Measurements from ENCODE around the gene MSANTD1. TPM values are rescaled to one million over a fixed set of nuclear protein-coding genes. Genes with fewer than 3 reads are reported as not detected.

Gene MSANTD1
- total and polyA plus RNA-seq, 3 donors from 2014 or later, result 3.6 to 10.3 (median 10.1) TPM

DNA sequence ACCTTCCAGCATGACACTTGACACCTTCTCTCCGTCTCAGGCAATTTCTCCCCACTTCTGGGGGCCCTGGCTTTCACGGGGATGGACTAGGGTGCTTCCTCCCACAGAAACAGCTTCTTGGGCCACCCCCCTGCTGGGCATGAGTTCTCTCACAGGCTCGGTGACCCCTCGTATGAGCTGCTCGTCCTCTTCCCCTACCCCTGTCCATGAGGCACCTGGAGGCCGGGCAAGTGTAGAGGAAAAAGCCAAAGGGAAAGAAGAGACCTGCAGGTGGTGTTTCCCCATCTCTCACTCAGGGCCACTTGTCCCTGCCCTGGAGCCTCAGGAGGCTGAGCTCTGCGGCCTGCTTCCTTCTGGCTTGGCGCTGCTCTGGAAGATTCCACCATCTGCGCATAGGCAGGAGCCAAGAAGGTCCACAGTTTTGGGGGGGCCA, 41.9 kb downstream of the MSANTD1 start:
- intact Hi-C loops (cut with DNase I; ENCODE audit: low total_unique reads), result no loop called here

GRCh38 chr4:3291411-3291968, 42.5 kb downstream of the MSANTD1 start:
- Histone ChIP-seq H3K4me1 (peaks cover 15% of the 10 kb centered on the region), H3K27me3 (no peaks in the 10 kb centered on the region), H3K4me3 (peak overlapping the region; percentile 73 to 87), H3K9me3 (no peaks in the 10 kb centered on the region), H3K36me3 (ENCODE audit: low read depth, missing control alignments) (no peaks in the 10 kb centered on the region), H3K27ac (peak overlapping the region; percentile 85 to 86)
- no peak for TF ChIP-seq POLR2A (IDR thresholded peaks at IDR 0.05)
- TF ChIP-seq CTCF (IDR thresholded peaks at IDR 0.05), result no peak
- no peak for DNase-seq
- intact Hi-C loops (cut with DNase I; ENCODE audit: low total_unique reads), result no loop called here
- 42 to 44% methylated on average over 17 to 24 of the region's 24 CpGs for WGBS, 2 donors

More for the DNA sequence above, 41.9 kb downstream of the MSANTD1 start:
- WGBS, 2 donors, result 89% methylated on average over 9 of the region's 9 CpGs
- Histone ChIP-seq H3K9me3 (no peaks in the 10 kb centered on the region), H3K4me1 (peaks cover 15% of the 10 kb centered on the region), H3K27me3 (no peaks in the 10 kb centered on the region), H3K4me3 (no peak overlapping the region), H3K36me3 (ENCODE audit: low read depth, missing control alignments) (no peaks in the 10 kb centered on the region), H3K27ac (no peak overlapping the region)
- DNase-seq, result no peak
- no peak for TF ChIP-seq CTCF (IDR thresholded peaks at IDR 0.05)
- TF ChIP-seq POLR2A (IDR thresholded peaks at IDR 0.05), result no peak

- peaks cover 15% of the 10 kb centered on the region for H3K4me1 ChIP-seq
These were observed 43.1 kb downstream of the MSANTD1 start for GRCh38 chr4:3291969-3292570.

DNA sequence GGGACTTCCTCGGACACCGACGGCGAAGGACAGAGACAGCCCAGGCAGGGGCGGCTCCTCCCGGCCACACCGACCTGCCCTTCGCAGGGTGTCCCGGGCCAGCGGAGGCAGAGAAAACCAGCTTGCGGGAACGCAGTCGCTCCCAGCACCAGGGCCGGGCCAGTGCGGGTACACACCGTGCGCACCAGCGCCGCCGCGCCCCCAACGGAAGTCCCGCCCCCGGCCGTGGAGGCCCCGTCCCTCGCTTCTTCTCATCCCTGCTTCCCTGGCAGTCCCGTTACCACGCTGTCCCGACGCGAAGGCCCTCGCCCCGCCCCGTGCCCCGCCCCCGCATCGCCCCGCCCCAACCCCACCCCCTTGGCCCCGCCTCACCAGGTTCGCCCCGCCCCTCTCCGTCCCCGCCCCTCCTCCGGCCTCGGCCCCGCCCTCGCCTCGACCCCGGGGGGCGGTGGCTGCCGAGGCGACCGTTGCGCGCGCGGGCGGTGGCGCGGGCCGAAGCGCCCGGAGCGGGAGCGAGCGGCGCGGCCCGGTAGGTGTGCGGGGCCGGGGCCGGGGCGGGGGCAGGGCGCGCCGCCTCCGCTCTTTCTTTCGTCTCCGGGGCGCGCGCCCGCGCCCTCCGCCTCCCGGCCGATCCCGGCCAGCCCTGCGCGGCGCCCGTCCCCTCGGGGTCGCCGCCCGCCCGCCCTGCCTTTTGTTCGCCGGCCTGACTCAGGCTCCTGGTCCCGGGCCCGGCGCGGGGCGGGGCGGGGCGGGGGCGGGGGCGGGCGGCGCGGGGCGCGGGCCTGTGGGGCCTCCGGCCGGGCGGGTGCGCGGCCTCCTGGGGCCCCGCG, 43.8 kb downstream of the MSANTD1 start, which contains the start of gene RGS12:
RGS12 (plus strand) TSS at position 451 of the 830 bp plus-strand sequence. CDS start 23,150 bp downstream, outside the sequence.
- 1 to 2% methylated on average over 29 to 47 of the region's 121 CpGs for WGBS, 2 donors
- TF ChIP-seq POLR2A (IDR thresholded peaks at IDR 0.05) (peak; percentile 4), CTCF (IDR thresholded peaks at IDR 0.05) (no peak)
- DNase-seq, result peak; percentile 97
- peak within 1 kb of the TSS; percentile 73 to 87 for H3K4me3 ChIP-seq
- H3K27ac ChIP-seq, result peak within 1 kb of the TSS; percentile 85 to 86
- intact Hi-C loops (cut with DNase I; ENCODE audit: low total_unique reads), result no loop called here
- H3K36me3 ChIP-seq (ENCODE audit: low read depth, missing control alignments), result no peaks in the 10 kb centered on the region
- no peaks in the 10 kb centered on the region for H3K9me3 ChIP-seq
- H3K4me1 ChIP-seq, result peaks cover 15% of the 10 kb centered on the region
- H3K27me3 ChIP-seq, result no peaks in the 10 kb centered on the region

More at GRCh38 chr4:3291969-3292570, 43.1 kb downstream of the MSANTD1 start:
- DNase-seq, result peak; percentile 44
- Histone ChIP-seq H3K36me3 (ENCODE audit: low read depth, missing control alignments) (no peaks in the 10 kb centered on the region), H3K9me3 (no peaks in the 10 kb centered on the region), H3K27me3 (no peaks in the 10 kb centered on the region), H3K27ac (peak overlapping the region; percentile 85 to 86), H3K4me3 (peak overlapping the region; percentile 73 to 87)
- intact Hi-C loops (cut with DNase I; ENCODE audit: low total_unique reads), result no loop called here
- 0 to 1% methylated on average over 28 to 31 of the region's 60 CpGs for WGBS, 2 donors
- TF ChIP-seq CTCF (IDR thresholded peaks at IDR 0.05), result no peak
- TF ChIP-seq POLR2A (IDR thresholded peaks at IDR 0.05), result no peak
